ENCODE data around the gene RAB3B.

DNA sequence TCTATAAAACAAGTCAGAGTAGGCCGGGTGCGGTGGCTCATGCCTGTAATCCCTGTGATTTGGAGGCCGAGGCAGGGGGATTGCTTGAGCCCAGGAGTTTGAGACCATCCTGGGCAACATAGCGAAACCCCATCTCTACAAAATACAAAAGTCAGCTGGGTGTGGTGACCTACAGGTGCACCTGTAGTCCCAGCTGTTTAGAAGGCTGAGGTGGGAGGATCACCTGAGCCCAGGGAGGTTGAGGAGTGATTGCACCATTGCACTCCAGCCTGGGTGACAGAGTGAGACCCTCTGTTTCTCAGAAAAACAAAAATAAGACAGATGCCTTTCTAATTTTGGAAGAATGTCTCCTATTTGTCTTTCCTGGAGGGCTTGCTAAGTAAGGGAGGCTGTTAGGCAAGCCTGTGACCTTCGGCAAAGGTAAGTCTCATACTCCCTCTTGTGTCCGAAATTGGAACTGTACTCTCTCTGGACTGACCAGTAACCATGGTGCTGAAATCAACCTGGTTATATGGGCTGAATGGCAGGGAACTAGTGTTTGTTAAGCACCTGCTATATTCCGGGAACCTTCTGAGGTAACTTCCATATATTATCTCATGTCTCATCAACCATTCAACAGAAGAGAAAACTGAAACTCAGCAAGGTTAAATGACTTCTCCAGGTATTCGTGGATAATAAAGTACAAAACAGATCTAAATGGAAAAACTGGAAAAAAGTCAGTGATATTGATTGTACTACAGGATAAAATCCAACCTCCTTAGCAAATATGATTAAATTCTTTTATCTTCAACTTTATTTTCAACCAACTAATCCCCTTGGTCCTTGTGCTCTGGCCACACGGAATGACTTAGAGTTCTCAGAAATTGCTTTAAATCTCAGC is 11.8 kb upstream of the RAB3B start:
- TF ChIP-seq, protein P1, sequence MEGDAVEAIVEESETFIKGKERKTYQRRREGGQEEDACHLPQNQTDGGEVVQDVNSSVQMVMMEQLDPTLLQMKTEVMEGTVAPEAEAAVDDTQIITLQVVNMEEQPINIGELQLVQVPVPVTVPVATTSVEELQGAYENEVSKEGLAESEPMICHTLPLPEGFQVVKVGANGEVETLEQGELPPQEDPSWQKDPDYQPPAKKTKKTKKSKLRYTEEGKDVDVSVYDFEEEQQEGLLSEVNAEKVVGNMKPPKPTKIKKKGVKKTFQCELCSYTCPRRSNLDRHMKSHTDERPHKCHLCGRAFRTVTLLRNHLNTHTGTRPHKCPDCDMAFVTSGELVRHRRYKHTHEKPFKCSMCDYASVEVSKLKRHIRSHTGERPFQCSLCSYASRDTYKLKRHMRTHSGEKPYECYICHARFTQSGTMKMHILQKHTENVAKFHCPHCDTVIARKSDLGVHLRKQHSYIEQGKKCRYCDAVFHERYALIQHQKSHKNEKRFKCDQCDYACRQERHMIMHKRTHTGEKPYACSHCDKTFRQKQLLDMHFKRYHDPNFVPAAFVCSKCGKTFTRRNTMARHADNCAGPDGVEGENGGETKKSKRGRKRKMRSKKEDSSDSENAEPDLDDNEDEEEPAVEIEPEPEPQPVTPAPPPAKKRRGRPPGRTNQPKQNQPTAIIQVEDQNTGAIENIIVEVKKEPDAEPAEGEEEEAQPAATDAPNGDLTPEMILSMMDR (IDR thresholded peaks at IDR 0.05; ENCODE audit: low read length), result peak; percentile 92
- no peak for TF ChIP-seq EZH2 (IDR thresholded peaks at IDR 0.05; ENCODE audit: borderline replicate concordance, low read length)
